KMS-11 (cell line): ENCODE measurements around the gene SGCB.

Source experiments
- H2AFZ ChIP-seq: fragments of 200-600 bp; sonication (generic); 2 replicates; pipeline ENCODE4 v1.6.1; 2016; ENCODE audit warnings: antibody characterized with exemption, mixed run types, low read depth
- H3K27ac ChIP-seq: fragments of 200-600 bp; sonication (generic); 2 replicates; pipeline ENCODE4 v1.6.1; 2016; ENCODE audit warnings: mild to moderate bottlenecking, mixed run types
- H3K27me3 ChIP-seq: fragments of 200-600 bp; sonication (generic); 2 replicates; pipeline ENCODE4 v1.6.1; 2017; ENCODE audit warnings: mild to moderate bottlenecking, low read depth, mixed run types, moderate library complexity; ENCODE audit not compliant: insufficient read depth
- H3K36me3 ChIP-seq: fragments of 200-600 bp; sonication (generic); 2 replicates; pipeline ENCODE4 v1.6.1; 2017; ENCODE audit warnings: mild to moderate bottlenecking, mixed run types; ENCODE audit not compliant: insufficient read depth
- H3K4me1 ChIP-seq: fragments of 200-600 bp; sonication (generic); 2 replicates; pipeline ENCODE4 v1.6.1; 2016; ENCODE audit warnings: mild to moderate bottlenecking, low read depth, mixed run types; ENCODE audit not compliant: poor library complexity, severe bottlenecking
- H3K4me2 ChIP-seq: fragments of 200-600 bp; sonication (generic); 2 replicates; pipeline ENCODE4 v1.7.0; 2016; ENCODE audit warnings: mild to moderate bottlenecking, mixed run types
- H3K4me3 ChIP-seq: fragments of 200-600 bp; sonication (generic); IDR thresholded peaks from 2 replicates; pipeline ENCODE4 v1.6.1; 2017; ENCODE audit warnings: low read depth, low read length, mixed read lengths; ENCODE audit not compliant: insufficient read depth
- H3K79me2 ChIP-seq: fragments of 200-600 bp; sonication (generic); 2 replicates; pipeline ENCODE4 v1.6.1; 2016; ENCODE audit warnings: low read depth, mixed run types; ENCODE audit not compliant: insufficient read depth
- H3K9ac ChIP-seq: fragments of 200-600 bp; sonication (generic); 2 replicates; pipeline ENCODE4 v1.6.1; 2016; ENCODE audit warnings: mild to moderate bottlenecking, mixed run types
- H4K20me1 ChIP-seq: fragments of 200-600 bp; sonication (generic); 2 replicates; pipeline ENCODE4 v1.6.1; 2016; ENCODE audit warnings: mild to moderate bottlenecking, mixed run types; ENCODE audit not compliant: insufficient read depth
- CTCF ChIP-seq: fragments of 200-600 bp; sonication (generic); conservative IDR thresholded peaks from 2 replicates; pipeline ENCODE4 v1.6.1; 2017; ENCODE audit warnings: low read depth, mild to moderate bottlenecking, antibody characterized with exemption, low read length, moderate library complexity, mixed read lengths

SGCB gene

GRCh38 chr4:52057196-52057595 lies 19.1 kb upstream of the SGCB start:
- no peak overlapping the region for H2AFZ ChIP-seq

DNA sequence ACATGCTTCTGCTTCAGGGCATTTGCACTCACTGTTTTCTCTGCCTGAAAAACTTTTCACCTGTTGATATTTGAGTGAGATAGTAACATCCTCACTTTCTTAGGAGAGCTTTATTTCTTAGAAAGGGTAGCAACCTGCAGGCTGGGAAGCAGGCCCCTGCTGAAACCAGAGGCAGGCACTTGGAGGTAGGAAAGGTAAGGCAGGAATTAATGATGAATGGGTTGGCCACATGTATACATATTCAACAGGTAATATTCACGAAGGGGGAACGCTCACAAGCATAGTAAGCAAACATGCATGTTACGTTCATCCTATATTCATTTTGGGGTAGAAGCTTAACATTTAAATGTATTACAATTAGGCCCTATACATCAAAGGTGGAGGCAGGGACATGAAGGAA lies 16.2 kb upstream of the SGCB start:
- Histone ChIP-seq H3K4me1 (no peaks in the 10 kb centered on the region), H4K20me1 (no peaks in the 10 kb centered on the region), H3K9ac (no peak overlapping the region), H3K36me3 (no peaks in the 10 kb centered on the region), H3K4me2 (no peak overlapping the region), H2AFZ (no peak overlapping the region), H3K27me3 (no peaks in the 10 kb centered on the region), H3K27ac (no peak overlapping the region), H3K4me3 (no peak overlapping the region), H3K79me2 (no peaks in the 10 kb centered on the region)
- no peak for TF ChIP-seq CTCF

More at GRCh38 chr4:52057196-52057595, 19.1 kb upstream of the SGCB start:
- H3K4me1 ChIP-seq: no peaks in the 10 kb centered on the region
- TF ChIP-seq CTCF: no peak
- H3K27ac ChIP-seq: no peak overlapping the region
- no peaks in the 10 kb centered on the region for H3K36me3 ChIP-seq
- H3K9ac ChIP-seq: no peak overlapping the region
- no peaks in the 10 kb centered on the region for H3K27me3 ChIP-seq
- no peaks in the 10 kb centered on the region for H4K20me1 ChIP-seq
- H3K4me2 ChIP-seq: no peak overlapping the region
- H3K4me3 ChIP-seq: no peak overlapping the region
- no peaks in the 10 kb centered on the region for H3K79me2 ChIP-seq

GRCh38 chr4:52052475-52052780 lies 14.3 kb upstream of the SGCB start:
- Histone ChIP-seq H3K27ac (no peak overlapping the region), H3K4me1 (no peaks in the 10 kb centered on the region), H3K4me3 (no peak overlapping the region), H3K9ac (no peak overlapping the region), H3K36me3 (no peaks in the 10 kb centered on the region), H3K27me3 (no peaks in the 10 kb centered on the region), H2AFZ (no peak overlapping the region), H3K4me2 (no peak overlapping the region), H3K79me2 (no peaks in the 10 kb centered on the region), H4K20me1 (no peaks in the 10 kb centered on the region)
- TF ChIP-seq CTCF: no peak

GRCh38 chr4:52051615-52052474 lies 13.7 kb upstream of the SGCB start:
- Histone ChIP-seq H3K4me2 (no peak overlapping the region), H3K79me2 (no peaks in the 10 kb centered on the region), H3K27me3 (no peaks in the 10 kb centered on the region), H2AFZ (no peak overlapping the region), H3K36me3 (no peaks in the 10 kb centered on the region), H4K20me1 (no peaks in the 10 kb centered on the region), H3K4me3 (no peak overlapping the region), H3K4me1 (no peaks in the 10 kb centered on the region), H3K27ac (no peak overlapping the region), H3K9ac (no peak overlapping the region)
- TF ChIP-seq CTCF: no peak
